Measurements from ENCODE around the gene RSPO1.

RSPO1 gene

DNA sequence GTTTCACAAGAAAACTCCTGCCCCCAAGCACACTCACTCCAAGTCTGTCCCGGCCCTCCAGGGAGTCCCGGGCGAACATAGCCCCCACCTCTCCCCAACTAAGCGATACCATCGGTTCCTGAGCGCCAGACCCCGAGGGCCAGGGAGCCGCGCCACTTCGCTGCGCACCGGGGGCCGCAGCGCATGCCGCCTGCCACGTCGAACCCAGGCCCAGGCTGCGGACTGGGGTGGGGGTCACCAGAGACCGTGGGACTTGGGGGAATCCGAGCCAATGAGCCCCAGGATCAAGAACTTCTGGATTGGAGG lies 801 bp downstream of the RSPO1 start:
- peak overlapping the region; percentile 44 to 52 for H3K4me3 ChIP-seq
- TF ChIP-seq, protein P1, sequence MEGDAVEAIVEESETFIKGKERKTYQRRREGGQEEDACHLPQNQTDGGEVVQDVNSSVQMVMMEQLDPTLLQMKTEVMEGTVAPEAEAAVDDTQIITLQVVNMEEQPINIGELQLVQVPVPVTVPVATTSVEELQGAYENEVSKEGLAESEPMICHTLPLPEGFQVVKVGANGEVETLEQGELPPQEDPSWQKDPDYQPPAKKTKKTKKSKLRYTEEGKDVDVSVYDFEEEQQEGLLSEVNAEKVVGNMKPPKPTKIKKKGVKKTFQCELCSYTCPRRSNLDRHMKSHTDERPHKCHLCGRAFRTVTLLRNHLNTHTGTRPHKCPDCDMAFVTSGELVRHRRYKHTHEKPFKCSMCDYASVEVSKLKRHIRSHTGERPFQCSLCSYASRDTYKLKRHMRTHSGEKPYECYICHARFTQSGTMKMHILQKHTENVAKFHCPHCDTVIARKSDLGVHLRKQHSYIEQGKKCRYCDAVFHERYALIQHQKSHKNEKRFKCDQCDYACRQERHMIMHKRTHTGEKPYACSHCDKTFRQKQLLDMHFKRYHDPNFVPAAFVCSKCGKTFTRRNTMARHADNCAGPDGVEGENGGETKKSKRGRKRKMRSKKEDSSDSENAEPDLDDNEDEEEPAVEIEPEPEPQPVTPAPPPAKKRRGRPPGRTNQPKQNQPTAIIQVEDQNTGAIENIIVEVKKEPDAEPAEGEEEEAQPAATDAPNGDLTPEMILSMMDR (IDR thresholded peaks at IDR 0.05), result no peak
- intact Hi-C loops (cut with DNase I; ENCODE audit: low total_unique reads), result no loop called here
- H3K27me3 ChIP-seq, result peaks cover 0 to 91% of the 10 kb centered on the region in 2 donors
- peaks cover 0 to 23% (median 10%) of the 10 kb centered on the region in 4 donors for H3K4me1 ChIP-seq
- H3K27ac ChIP-seq, result no peak overlapping the region
- no peaks in the 10 kb centered on the region for H3K36me3 ChIP-seq
- DNase-seq, result no peak
- H3K9me3 ChIP-seq, result no peaks in the 10 kb centered on the region

DNA sequence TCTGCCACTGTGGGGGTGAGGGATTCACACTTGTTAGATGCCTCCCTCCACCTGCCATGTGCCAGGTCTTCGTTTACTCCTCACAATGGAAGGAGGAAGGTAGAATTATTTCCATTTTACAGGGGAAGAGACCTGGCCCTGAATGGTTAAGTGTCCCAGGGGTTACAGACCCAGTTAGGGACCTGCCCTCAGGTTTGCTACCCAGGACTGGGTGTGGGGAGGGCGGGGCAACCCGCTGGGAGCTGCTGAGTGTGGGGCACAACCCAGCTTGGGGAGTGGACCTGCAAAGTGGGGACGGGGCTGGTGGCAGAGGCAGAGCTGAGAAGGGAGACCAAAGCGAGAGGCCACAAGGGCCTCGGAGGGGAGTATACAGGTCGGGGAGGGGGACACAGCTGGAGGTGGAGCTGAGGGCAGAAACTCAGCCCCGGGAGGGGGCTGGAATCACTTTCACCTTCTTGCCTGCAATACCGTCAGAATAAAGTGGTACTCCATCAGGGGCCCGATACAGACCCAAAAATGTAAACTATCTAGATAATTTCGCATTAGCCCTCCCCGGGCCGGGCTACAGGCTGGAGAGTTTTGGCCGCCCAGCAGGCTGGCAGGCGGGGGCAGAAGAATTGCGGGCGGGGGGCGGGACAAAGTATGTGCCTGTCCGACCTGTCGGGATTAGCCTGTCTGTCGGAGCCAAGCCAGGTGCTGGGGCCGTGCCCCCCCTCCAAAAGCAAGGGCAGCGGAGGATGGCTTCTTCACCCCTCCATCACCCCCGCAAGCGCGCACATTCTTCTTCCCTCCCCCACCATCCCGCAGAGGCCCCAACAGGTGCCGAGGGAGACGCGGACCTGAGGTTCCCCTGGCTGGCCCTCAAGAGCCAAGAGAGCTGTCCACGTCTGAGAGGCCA lies 1.4 kb downstream of the RSPO1 start:
- peaks cover 0 to 91% of the 10 kb centered on the region in 2 donors for H3K27me3 ChIP-seq
- TF ChIP-seq, protein P1 (IDR thresholded peaks at IDR 0.05), result no peak
- peak overlapping the region; percentile 44 to 52 for H3K4me3 ChIP-seq
- intact Hi-C loops (cut with DNase I; ENCODE audit: low total_unique reads), result no loop called here
- H3K36me3 ChIP-seq, result no peaks in the 10 kb centered on the region
- no peak overlapping the region for H3K27ac ChIP-seq
- H3K9me3 ChIP-seq, result no peaks in the 10 kb centered on the region
- peaks cover 0 to 23% (median 10%) of the 10 kb centered on the region in 4 donors for H3K4me1 ChIP-seq
- no peak for DNase-seq

DNA sequence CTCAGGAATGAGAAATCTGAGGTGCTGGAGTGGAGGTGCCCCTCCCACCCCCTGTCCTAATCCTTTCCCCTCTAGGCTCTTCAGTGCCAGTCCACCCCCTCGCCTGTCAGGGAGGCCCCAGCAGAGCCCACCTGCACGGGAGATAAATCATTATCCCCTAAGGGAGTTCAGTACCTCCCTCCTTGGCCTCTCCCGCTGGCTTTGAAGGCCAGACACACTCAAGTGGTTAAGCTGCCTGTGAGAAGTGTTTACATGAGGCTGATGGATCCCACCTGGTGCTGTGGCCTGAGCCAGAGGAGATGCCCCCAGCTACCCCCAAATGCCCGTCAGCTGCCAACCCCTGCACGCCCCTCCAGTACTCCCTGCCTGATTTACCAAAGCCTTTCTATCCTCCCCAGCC lies 3.7 kb downstream of the RSPO1 start:
- H3K9me3 ChIP-seq, result no peaks in the 10 kb centered on the region
- no peaks in the 10 kb centered on the region for H3K36me3 ChIP-seq
- TF ChIP-seq, protein P1 (IDR thresholded peaks at IDR 0.05), result no peak
- no peak overlapping the region for H3K4me3 ChIP-seq
- intact Hi-C loops (cut with DNase I; ENCODE audit: low total_unique reads), result no loop called here
- H3K27ac ChIP-seq, result no peak overlapping the region
- peaks cover 0 to 23% (median 10%) of the 10 kb centered on the region in 4 donors for H3K4me1 ChIP-seq
- no peak for DNase-seq
- H3K27me3 ChIP-seq, result peaks cover 0 to 93% of the 10 kb centered on the region in 2 donors

DNA sequence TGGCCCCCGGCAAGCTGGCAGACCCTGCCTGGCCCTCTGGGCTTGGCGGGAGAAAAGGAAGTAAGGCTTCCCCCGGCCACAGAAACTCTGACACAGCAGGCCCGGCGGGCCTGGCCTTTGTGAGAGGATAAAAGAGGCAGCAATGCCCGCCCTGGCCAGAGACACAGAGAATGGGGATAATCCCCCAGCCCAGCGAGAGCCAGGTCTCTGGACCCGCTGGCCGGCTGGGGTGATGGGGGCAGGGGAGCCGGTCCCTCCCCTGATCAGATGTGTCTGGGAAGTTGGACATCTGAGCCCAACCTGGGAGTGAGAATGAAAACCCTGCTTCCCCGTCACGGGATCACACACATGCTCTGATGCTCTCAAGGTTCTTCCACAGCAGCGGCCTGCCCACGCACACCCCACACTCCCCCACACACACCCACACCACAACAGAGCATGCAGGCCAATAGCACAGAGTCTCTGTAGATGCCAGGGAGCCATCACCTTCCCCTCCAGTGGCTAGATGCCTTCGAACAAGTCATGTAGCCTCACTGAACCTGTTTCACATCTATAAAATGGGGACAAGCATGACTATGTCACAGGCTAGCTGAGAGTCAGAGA lies 4.2 kb downstream of the RSPO1 start:
- Histone ChIP-seq H3K4me1 (peaks cover 0 to 23% (median 10%) of the 10 kb centered on the region in 4 donors), H3K4me3 (no peak overlapping the region), H3K9me3 (no peaks in the 10 kb centered on the region), H3K27me3 (peaks cover 0 to 90% of the 10 kb centered on the region in 2 donors), H3K27ac (no peak overlapping the region), H3K36me3 (no peaks in the 10 kb centered on the region)
- TF ChIP-seq, protein P1 (IDR thresholded peaks at IDR 0.05), result no peak
- intact Hi-C loops (cut with DNase I; ENCODE audit: low total_unique reads), result no loop called here
- DNase-seq, result no peak

DNA sequence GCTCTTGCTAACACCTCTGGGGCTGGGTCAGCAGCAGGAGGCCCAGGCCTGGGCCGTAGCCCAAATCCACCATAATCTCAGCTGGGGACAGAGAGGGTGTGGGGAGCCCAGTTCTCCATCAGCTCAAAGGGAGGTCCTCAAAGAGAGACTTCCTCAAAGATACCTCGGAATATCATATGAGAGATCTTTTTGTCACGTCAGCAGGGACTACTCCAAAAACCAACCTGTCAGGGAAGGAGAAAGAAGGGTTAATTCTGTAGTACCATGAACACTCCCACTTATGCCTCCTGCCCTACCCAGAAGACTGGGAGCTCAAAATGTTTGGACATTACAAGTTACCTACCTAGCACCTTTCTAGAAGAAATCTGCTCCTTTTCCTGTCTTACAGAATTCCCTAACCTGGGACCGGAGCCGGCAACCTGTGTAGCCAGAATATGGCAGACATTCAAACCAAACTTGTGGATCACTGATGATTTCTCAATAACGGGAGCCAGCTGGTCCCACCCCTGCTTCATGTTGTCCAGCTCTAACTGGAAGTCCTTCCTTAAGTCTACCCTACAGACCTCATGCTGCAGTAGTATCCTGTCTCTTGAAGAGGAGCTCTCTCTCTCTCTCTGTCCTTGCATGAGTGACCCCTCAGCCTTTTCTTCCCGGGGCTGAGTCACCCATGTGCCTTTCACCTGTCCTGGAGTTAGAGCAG lies 4.8 kb downstream of the RSPO1 start:
- Histone ChIP-seq H3K4me1 (peaks cover 0 to 19% (median 8%) of the 10 kb centered on the region in 4 donors), H3K9me3 (no peaks in the 10 kb centered on the region), H3K27ac (no peak overlapping the region), H3K4me3 (no peak overlapping the region), H3K36me3 (no peaks in the 10 kb centered on the region), H3K27me3 (peaks cover 0 to 90% of the 10 kb centered on the region in 2 donors)
- DNase-seq, result no peak
- intact Hi-C loops (cut with DNase I; ENCODE audit: low total_unique reads), result no loop called here
- TF ChIP-seq, protein P1 (IDR thresholded peaks at IDR 0.05), result no peak
